ENCODE measurements around the gene CDR2. TPM values are rescaled to one million over a fixed set of nuclear protein-coding genes. Genes with fewer than 3 reads are reported as not detected.
"Not testable (repeated sequence)": the region's sequence is repeated elsewhere in the genome, so short reads cannot be mapped to it uniquely, and the experiment has no call there.

Gene CDR2
- polyA plus RNA-seq (2013): 8.3 TPM

GRCh38 chr16:22374311-22375116 is at the start of gene CDR2:
Gene CDR2, minus strand, starts transcription at chr16:22374619. Its CDS starts 310 bp downstream, at chr16:22374309.
- H3K4me3 ChIP-seq (ENCODE audit: control insufficient read depth in 1 of 7, extremely low read depth in 1 of 7, insufficient read depth in 4 of 7, low read depth in 2 of 7, low read length in 6 of 7): peak within 1 kb of the TSS; percentile 57 to 86 (median 75)
- ChIA-PET POLR2A (interaction anchor here (0.7 kb wide), 1 partner anchor 29 kb away, joined by 3 read pairs; no protein-coding TSS in a partner anchor), CTCF (interaction anchor here (1.0 kb wide), 1 partner anchor 23 kb away, joined by 4 read pairs; no protein-coding TSS in a partner anchor)
- DNase-seq: peak; percentile 94 to 97 (median 97)
- peaks cover 6 to 36% (median 17%) of the 10 kb centered on the region in 4 experiments for H3K4me1 ChIP-seq (ENCODE audit: control extremely low read depth in 1 of 4, control insufficient read depth in 4 of 4, insufficient read depth in 4 of 4, low read length in 3 of 4)
- peak within 1 kb of the TSS in 1 of 2 experiments; percentile 49 for H3K27ac ChIP-seq (ENCODE audit: insufficient read depth in 1 of 2, low read depth in 1 of 2, low read length in 2 of 2, poor library complexity in 1 of 2, severe bottlenecking in 2 of 2)
- H3K9me3 ChIP-seq (ENCODE audit: control extremely low read depth in 1 of 5, control insufficient read depth in 4 of 5, insufficient read depth in 2 of 5, low read depth in 1 of 5, low read length in 4 of 5): no peaks in the 10 kb centered on the region
- WGBS (ENCODE audit: insufficient coverage): 0% methylated on average over 88 of the region's 96 CpGs
- H3K27me3 ChIP-seq (replicated peaks in 2 of 5; ENCODE audit: control insufficient read depth in 4 of 5, insufficient read depth in 5 of 5, low read length in 4 of 5): peaks cover 0 to 15% (median 0%) of the 10 kb centered on the region in 5 experiments
- H3K36me3 ChIP-seq (ENCODE audit: control insufficient read depth in 4 of 4, insufficient read depth in 4 of 4, low read length in 3 of 4): peaks cover 0 to 3% (median 0%) of the 10 kb centered on the region in 4 experiments

- Histone ChIP-seq H3K9me3 (ENCODE audit: control extremely low read depth in 1 of 5, control insufficient read depth in 4 of 5, insufficient read depth in 2 of 5, low read depth in 1 of 5, low read length in 4 of 5) (peaks cover 0 to 2% (median 0%) of the 10 kb centered on the region in 5 experiments), H3K36me3 (ENCODE audit: control insufficient read depth in 4 of 4, insufficient read depth in 4 of 4, low read length in 3 of 4) (peaks cover 7 to 46% (median 26%) of the 10 kb centered on the region in 4 experiments), H3K27ac (ENCODE audit: insufficient read depth in 1 of 2, low read depth in 1 of 2, low read length in 2 of 2, poor library complexity in 1 of 2, severe bottlenecking in 2 of 2) (no peak overlapping the region), H3K4me1 (ENCODE audit: control extremely low read depth in 1 of 4, control insufficient read depth in 4 of 4, insufficient read depth in 4 of 4, low read length in 3 of 4) (no peaks in the 10 kb centered on the region), H3K4me3 (ENCODE audit: control insufficient read depth in 1 of 7, extremely low read depth in 1 of 7, insufficient read depth in 4 of 7, low read depth in 2 of 7, low read length in 6 of 7) (no peak overlapping the region), H3K27me3 (replicated peaks in 2 of 5; ENCODE audit: control insufficient read depth in 4 of 5, insufficient read depth in 5 of 5, low read length in 4 of 5) (no peaks in the 10 kb centered on the region)
- ChIA-PET POLR2A (no interaction called here), CTCF (no interaction called here)
- 99% methylated on average over 11 of the region's 12 CpGs for WGBS (ENCODE audit: insufficient coverage)
- DNase-seq: no peak
These were observed 49.3 kb upstream of the CDR2 start for GRCh38 chr16:22423716-22424115.

- Histone ChIP-seq H3K9me3 (ENCODE audit: control extremely low read depth in 1 of 5, control insufficient read depth in 4 of 5, insufficient read depth in 2 of 5, low read depth in 1 of 5, low read length in 4 of 5) (peaks cover 0 to 2% (median 0%) of the 10 kb centered on the region in 5 experiments), H3K27ac (ENCODE audit: insufficient read depth in 1 of 2, low read depth in 1 of 2, low read length in 2 of 2, poor library complexity in 1 of 2, severe bottlenecking in 2 of 2) (no peak overlapping the region), H3K4me3 (ENCODE audit: control insufficient read depth in 1 of 7, extremely low read depth in 1 of 7, insufficient read depth in 4 of 7, low read depth in 2 of 7, low read length in 6 of 7) (no peak overlapping the region), H3K27me3 (replicated peaks in 2 of 5; ENCODE audit: control insufficient read depth in 4 of 5, insufficient read depth in 5 of 5, low read length in 4 of 5) (no peaks in the 10 kb centered on the region), H3K36me3 (ENCODE audit: control insufficient read depth in 4 of 4, insufficient read depth in 4 of 4, low read length in 3 of 4) (peaks cover 10 to 30% (median 17%) of the 10 kb centered on the region in 4 experiments), H3K4me1 (ENCODE audit: control extremely low read depth in 1 of 4, control insufficient read depth in 4 of 4, insufficient read depth in 4 of 4, low read length in 3 of 4) (no peaks in the 10 kb centered on the region)
- DNase-seq: no peak
- 95% methylated on average over 8 of the region's 14 CpGs for WGBS (ENCODE audit: insufficient coverage)
- CTCF ChIA-PET: interaction anchor here (1.5 kb wide), 1 partner anchor 17 kb away, joined by 3 read pairs; no protein-coding TSS in a partner anchor
- POLR2A ChIA-PET: no interaction called here
These were observed 46.7 kb upstream of the CDR2 start for GRCh38 chr16:22421136-22421535.

DNA sequence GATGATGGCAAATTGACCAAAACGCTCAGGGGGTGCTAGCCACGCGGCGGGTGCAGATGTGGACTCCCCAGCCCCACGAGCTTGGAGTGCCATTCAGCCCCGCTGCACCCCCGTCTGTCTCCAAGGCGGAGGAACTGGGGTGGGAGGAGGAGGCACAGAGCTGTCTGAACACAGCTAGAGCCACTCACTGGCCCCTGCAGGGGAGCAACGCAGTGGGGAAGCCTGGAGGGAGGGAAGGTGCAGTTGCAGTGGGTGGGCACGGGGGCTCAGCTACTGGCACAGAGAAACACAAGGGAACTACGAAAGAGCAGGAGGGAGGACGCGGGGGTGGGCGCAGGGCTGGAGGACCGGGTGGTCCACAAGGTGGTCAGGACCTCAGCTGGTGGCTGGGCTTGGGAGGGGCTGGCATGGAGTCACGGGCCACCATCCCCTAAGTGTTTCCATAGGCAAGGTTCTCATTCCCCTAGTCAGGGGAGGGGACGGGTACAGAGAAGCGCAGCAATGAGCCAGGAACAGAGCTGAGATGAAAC is 46.3 kb upstream of the CDR2 start:
- POLR2A ChIA-PET: no interaction called here
- H3K4me1 ChIP-seq (ENCODE audit: control extremely low read depth in 1 of 4, control insufficient read depth in 4 of 4, insufficient read depth in 4 of 4, low read length in 3 of 4): no peaks in the 10 kb centered on the region
- no peak overlapping the region for H3K27ac ChIP-seq (ENCODE audit: insufficient read depth in 1 of 2, low read depth in 1 of 2, low read length in 2 of 2, poor library complexity in 1 of 2, severe bottlenecking in 2 of 2)
- H3K9me3 ChIP-seq (ENCODE audit: control extremely low read depth in 1 of 5, control insufficient read depth in 4 of 5, insufficient read depth in 2 of 5, low read depth in 1 of 5, low read length in 4 of 5): peaks cover 0 to 2% (median 0%) of the 10 kb centered on the region in 5 experiments
- no peaks in the 10 kb centered on the region for H3K27me3 ChIP-seq (replicated peaks in 2 of 5; ENCODE audit: control insufficient read depth in 4 of 5, insufficient read depth in 5 of 5, low read length in 4 of 5)
- no peak overlapping the region for H3K4me3 ChIP-seq (ENCODE audit: control insufficient read depth in 1 of 7, extremely low read depth in 1 of 7, insufficient read depth in 4 of 7, low read depth in 2 of 7, low read length in 6 of 7)
- 98% methylated on average over 18 of the region's 18 CpGs for WGBS (ENCODE audit: insufficient coverage)
- CTCF ChIA-PET: interaction anchor here (1.5 kb wide), 1 partner anchor 17 kb away, joined by 3 read pairs; no protein-coding TSS in a partner anchor
- H3K36me3 ChIP-seq (ENCODE audit: control insufficient read depth in 4 of 4, insufficient read depth in 4 of 4, low read length in 3 of 4): peaks cover 7 to 30% (median 15%) of the 10 kb centered on the region in 4 experiments
- no peak for DNase-seq

GRCh38 chr16:22419908-22420307 is 45.5 kb upstream of the CDR2 start:
- H3K4me3 ChIP-seq (ENCODE audit: control insufficient read depth in 1 of 7, extremely low read depth in 1 of 7, insufficient read depth in 4 of 7, low read depth in 2 of 7, low read length in 6 of 7): no peak overlapping the region
- H3K27me3 ChIP-seq (replicated peaks in 2 of 5; ENCODE audit: control insufficient read depth in 4 of 5, insufficient read depth in 5 of 5, low read length in 4 of 5): no peaks in the 10 kb centered on the region
- WGBS (ENCODE audit: insufficient coverage): 100% methylated on average over 2 of the region's 11 CpGs
- peaks cover 0 to 2% (median 0%) of the 10 kb centered on the region in 5 experiments for H3K9me3 ChIP-seq (ENCODE audit: control extremely low read depth in 1 of 5, control insufficient read depth in 4 of 5, insufficient read depth in 2 of 5, low read depth in 1 of 5, low read length in 4 of 5)
- POLR2A ChIA-PET: no interaction called here
- CTCF ChIA-PET: no interaction called here
- H3K4me1 ChIP-seq (ENCODE audit: control extremely low read depth in 1 of 4, control insufficient read depth in 4 of 4, insufficient read depth in 4 of 4, low read length in 3 of 4): no peaks in the 10 kb centered on the region
- H3K36me3 ChIP-seq (ENCODE audit: control insufficient read depth in 4 of 4, insufficient read depth in 4 of 4, low read length in 3 of 4): peaks cover 7 to 26% (median 14%) of the 10 kb centered on the region in 4 experiments
- no peak for DNase-seq
- no peak overlapping the region for H3K27ac ChIP-seq (ENCODE audit: insufficient read depth in 1 of 2, low read depth in 1 of 2, low read length in 2 of 2, poor library complexity in 1 of 2, severe bottlenecking in 2 of 2)

GRCh38 chr16:22418826-22419225 is 44.4 kb upstream of the CDR2 start:
- Histone ChIP-seq H3K27me3 (replicated peaks in 2 of 5; ENCODE audit: control insufficient read depth in 4 of 5, insufficient read depth in 5 of 5, low read length in 4 of 5) (no peaks in the 10 kb centered on the region), H3K36me3 (ENCODE audit: control insufficient read depth in 4 of 4, insufficient read depth in 4 of 4, low read length in 3 of 4) (peaks cover 7 to 18% (median 9%) of the 10 kb centered on the region in 4 experiments), H3K4me3 (ENCODE audit: control insufficient read depth in 1 of 7, extremely low read depth in 1 of 7, insufficient read depth in 4 of 7, low read depth in 2 of 7, low read length in 6 of 7) (no peak overlapping the region), H3K9me3 (ENCODE audit: control extremely low read depth in 1 of 5, control insufficient read depth in 4 of 5, insufficient read depth in 2 of 5, low read depth in 1 of 5, low read length in 4 of 5) (peaks cover 0 to 2% (median 0%) of the 10 kb centered on the region in 5 experiments), H3K27ac (ENCODE audit: insufficient read depth in 1 of 2, low read depth in 1 of 2, low read length in 2 of 2, poor library complexity in 1 of 2, severe bottlenecking in 2 of 2) (no peak overlapping the region), H3K4me1 (ENCODE audit: control extremely low read depth in 1 of 4, control insufficient read depth in 4 of 4, insufficient read depth in 4 of 4, low read length in 3 of 4) (no peaks in the 10 kb centered on the region)
- ChIA-PET POLR2A (no interaction called here), CTCF (interaction anchor here (1.5 kb wide), 1 partner anchor 66 kb away, joined by 3 read pairs; no protein-coding TSS in a partner anchor)
- 94% methylated on average over 3 of the region's 3 CpGs for WGBS (ENCODE audit: insufficient coverage)
- no peak for DNase-seq

DNA sequence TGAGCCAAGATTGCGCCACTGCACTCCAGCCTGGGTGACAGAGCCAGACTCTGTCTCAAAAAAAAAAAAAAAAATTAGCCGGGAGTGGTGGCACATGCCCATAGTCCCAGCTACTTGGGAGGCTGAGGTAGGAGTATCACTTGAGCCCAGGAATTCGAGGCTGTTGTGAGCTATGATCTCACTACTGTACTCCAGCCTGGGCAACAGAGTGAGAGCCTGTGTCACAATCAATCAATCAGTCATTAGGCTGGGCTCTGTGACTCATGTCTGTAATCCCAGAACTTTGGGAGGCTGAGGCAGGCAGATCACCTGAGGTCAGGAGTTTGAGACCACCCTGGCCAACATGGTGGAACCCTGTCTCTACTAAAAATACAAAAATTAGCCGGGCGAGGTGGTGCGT is 43.4 kb upstream of the CDR2 start:
- H3K4me3 ChIP-seq (ENCODE audit: control insufficient read depth in 1 of 7, extremely low read depth in 1 of 7, insufficient read depth in 4 of 7, low read depth in 2 of 7, low read length in 6 of 7); DNase-seq; H3K4me1 ChIP-seq (ENCODE audit: control extremely low read depth in 1 of 4, control insufficient read depth in 4 of 4, insufficient read depth in 4 of 4, low read length in 3 of 4); H3K9me3 ChIP-seq (ENCODE audit: control extremely low read depth in 1 of 5, control insufficient read depth in 4 of 5, insufficient read depth in 2 of 5, low read depth in 1 of 5, low read length in 4 of 5); H3K27me3 ChIP-seq (replicated peaks in 2 of 5; ENCODE audit: control insufficient read depth in 4 of 5, insufficient read depth in 5 of 5, low read length in 4 of 5); POLR2A ChIA-PET; H3K27ac ChIP-seq (ENCODE audit: insufficient read depth in 1 of 2, low read depth in 1 of 2, low read length in 2 of 2, poor library complexity in 1 of 2, severe bottlenecking in 2 of 2): not testable (repeated sequence)
- CTCF ChIA-PET: interaction anchor here (1.5 kb wide), 1 partner anchor 65 kb away, joined by 3 read pairs; no protein-coding TSS in a partner anchor
- WGBS (ENCODE audit: insufficient coverage): 93% methylated on average over 3 of the region's 6 CpGs
- peaks cover 4 to 15% (median 8%) of the 10 kb centered on the region in 4 experiments for H3K36me3 ChIP-seq (ENCODE audit: control insufficient read depth in 4 of 4, insufficient read depth in 4 of 4, low read length in 3 of 4)
